T47D (cell line): ENCODE measurements around the gene IQCF2.
"Not testable (repeated sequence)": the region's sequence is repeated elsewhere in the genome, so short reads cannot be mapped to it uniquely, and the experiment has no call there.

Source experiments
- DNase-seq, 2 experiments: peaks; one replicate each; pipeline versions ENCODE4 v3.0.0 to v3.0.0-alpha.2; 2011 to 2012; ENCODE audit warnings: low read depth in 1 of 2, low spot score in 1 of 2
- JUND ChIP-seq: IDR thresholded peaks from 2 replicates; pipeline ENCODE4 v1.6.1; 2012; ENCODE audit warnings: low read depth
- in situ Hi-C: cut with HindIII; loops from 2 replicates; pipeline ENCODE4 v1.10.0; 2016; ENCODE audit warnings: low sequenced_read_pairs, low pct_unique_long_range_greater_than_20kb

The IQCF2 gene

GRCh38 chr3:51862886-51863285 lies 1.5 kb downstream of the IQCF2 start:
- in situ Hi-C loops: no loop called here
- DNase-seq: no peak
- no peak for TF ChIP-seq JUND

GRCh38 chr3:51868896-51869295 lies 7.5 kb downstream of the IQCF2 start:
- in situ Hi-C loops, DNase-seq: not testable (repeated sequence)

GRCh38 chr3:51869304-51869703 lies 7.9 kb downstream of the IQCF2 start:
- in situ Hi-C loops: no loop called here
- no peak for TF ChIP-seq JUND
- no peak for DNase-seq

GRCh38 chr3:51873253-51873766 lies 11.9 kb downstream of the IQCF2 start:
- TF ChIP-seq JUND: no peak
- no peak for DNase-seq
- in situ Hi-C loops: no loop called here

- in situ Hi-C loops: no loop called here
- DNase-seq: no peak
- TF ChIP-seq JUND: no peak
Observed at GRCh38 chr3:51873876-51874275, 12.5 kb downstream of the IQCF2 start.

GRCh38 chr3:51874411-51874810 lies 13.0 kb downstream of the IQCF2 start:
- no peak for TF ChIP-seq JUND
- DNase-seq: no peak
- in situ Hi-C loops: no loop called here

- DNase-seq: no peak
- in situ Hi-C loops: no loop called here
- TF ChIP-seq JUND: no peak
Observed at GRCh38 chr3:51874889-51875288, 13.5 kb downstream of the IQCF2 start.

GRCh38 chr3:51875501-51875900 lies 14.1 kb downstream of the IQCF2 start, which contains the start of gene IQCF5:
TSS of gene IQCF5 (minus strand) at chr3:51875601. CDS start at chr3:51875531, 70 bp downstream.
- no peak for DNase-seq
- TF ChIP-seq JUND: no peak
- in situ Hi-C loops: no loop called here

- in situ Hi-C loops: no loop called here
- DNase-seq: no peak
- no peak for TF ChIP-seq JUND
Observed at GRCh38 chr3:51876186-51876585, 14.8 kb downstream of the IQCF2 start.

GRCh38 chr3:51879937-51880336 lies 18.5 kb downstream of the IQCF2 start:
- no peak for TF ChIP-seq JUND
- in situ Hi-C loops: no loop called here
- DNase-seq: no peak

GRCh38 chr3:51886447-51886846 lies 25.0 kb downstream of the IQCF2 start:
- no peak for DNase-seq
- in situ Hi-C loops: no loop called here
- no peak for TF ChIP-seq JUND

- in situ Hi-C loops: no loop called here
- no peak for TF ChIP-seq JUND
Observed at GRCh38 chr3:51887620-51888019, 26.2 kb downstream of the IQCF2 start.

GRCh38 chr3:51888463-51889105 lies 27.2 kb downstream of the IQCF2 start:
- in situ Hi-C loops: no loop called here
- no peak for TF ChIP-seq JUND
- no peak for DNase-seq

More at GRCh38 chr3:51887620-51888019, 26.2 kb downstream of the IQCF2 start:
- no peak for DNase-seq
